ENCODE results near the gene NCKAP5. TPM values are rescaled to one million over a fixed set of nuclear protein-coding genes. Genes with fewer than 3 reads are reported as not detected.

Gene NCKAP5
- total RNA-seq, 1 donor from 2014 or later, result 7.9 TPM

- ATAC-seq (ENCODE audit: poor library complexity) (peak; percentile 94), DNase-seq (peak; percentile 65)
- intact Hi-C loops (cut with DNase I), result no loop called here
These were observed 11.0 kb upstream of the NCKAP5 start for GRCh38 chr2:133579274-133579673.

GRCh38 chr2:133576714-133577113 lies 8.5 kb upstream of the NCKAP5 start:
- intact Hi-C loops (cut with DNase I), result no loop called here
- ATAC-seq (ENCODE audit: poor library complexity), result no peak
- DNase-seq, result no peak

- DNase-seq (no peak), ATAC-seq (ENCODE audit: poor library complexity) (no peak)
- intact Hi-C loops (cut with DNase I), result no loop called here
These were observed 6.4 kb upstream of the NCKAP5 start for GRCh38 chr2:133574620-133575019.

- no peak for DNase-seq
- intact Hi-C loops (cut with DNase I), result no loop called here
- no peak for ATAC-seq (ENCODE audit: poor library complexity)
These were observed 5.9 kb upstream of the NCKAP5 start for GRCh38 chr2:133574186-133574585.

GRCh38 chr2:133573491-133574162 lies 5.4 kb upstream of the NCKAP5 start:
- DNase-seq (no peak), ATAC-seq (ENCODE audit: poor library complexity) (no peak)
- intact Hi-C loops (cut with DNase I), result no loop called here

- intact Hi-C loops (cut with DNase I), result no loop called here
- DNase-seq (no peak), ATAC-seq (ENCODE audit: poor library complexity) (no peak)
These were observed 3.0 kb upstream of the NCKAP5 start for GRCh38 chr2:133571249-133571648.

GRCh38 chr2:133570542-133570941 lies 2.3 kb upstream of the NCKAP5 start:
- ATAC-seq (ENCODE audit: poor library complexity) (no peak), DNase-seq (no peak)
- intact Hi-C loops (cut with DNase I), result no loop called here

- ATAC-seq (ENCODE audit: poor library complexity) (no peak), DNase-seq (no peak)
- intact Hi-C loops (cut with DNase I), result loop anchor here (5.0 to 10.0 kb wide), 2 partner anchors 208 to 305 kb away; no protein-coding TSS in a partner anchor
These were observed 1.1 kb upstream of the NCKAP5 start for GRCh38 chr2:133569286-133569830.

- intact Hi-C loops (cut with DNase I), result loop anchor here (5.0 to 10.0 kb wide), 2 partner anchors 209 to 304 kb away; no protein-coding TSS in a partner anchor
These were observed 335 bp upstream of the NCKAP5 start for GRCh38 chr2:133568598-133568997.

GRCh38 chr2:133562558-133562957 lies 5.7 kb downstream of the NCKAP5 start:
- DNase-seq, result no peak
- ATAC-seq (ENCODE audit: poor library complexity), result no peak
- intact Hi-C loops (cut with DNase I), result loop anchor here (10.0 kb wide), 1 partner anchor 298 kb away; no protein-coding TSS in a partner anchor

More at GRCh38 chr2:133568598-133568997, 335 bp upstream of the NCKAP5 start:
- DNase-seq, result no peak
- no peak for ATAC-seq (ENCODE audit: poor library complexity)

GRCh38 chr2:133561045-133561852 lies 7.0 kb downstream of the NCKAP5 start:
- ATAC-seq (ENCODE audit: poor library complexity) (peak; percentile 49), DNase-seq (no peak)
- intact Hi-C loops (cut with DNase I), result loop anchor here (10.0 kb wide), 1 partner anchor 296 kb away; no protein-coding TSS in a partner anchor

GRCh38 chr2:133557614-133558013 lies 10.6 kb downstream of the NCKAP5 start:
- DNase-seq (no peak), ATAC-seq (ENCODE audit: poor library complexity) (no peak)
- intact Hi-C loops (cut with DNase I), result no loop called here

GRCh38 chr2:133553838-133554408 lies 14.3 kb downstream of the NCKAP5 start:
- no peak for ATAC-seq (ENCODE audit: poor library complexity)
- DNase-seq, result no peak
- intact Hi-C loops (cut with DNase I), result no loop called here

GRCh38 chr2:133553251-133553650 lies 15.0 kb downstream of the NCKAP5 start:
- DNase-seq (no peak), ATAC-seq (ENCODE audit: poor library complexity) (no peak)
- intact Hi-C loops (cut with DNase I), result no loop called here

GRCh38 chr2:133552821-133553220 lies 15.4 kb downstream of the NCKAP5 start:
- ATAC-seq (ENCODE audit: poor library complexity) (no peak), DNase-seq (no peak)
- intact Hi-C loops (cut with DNase I), result no loop called here

GRCh38 chr2:133541797-133542196 lies 26.5 kb downstream of the NCKAP5 start:
- intact Hi-C loops (cut with DNase I), result no loop called here
- ATAC-seq (ENCODE audit: poor library complexity) (no peak), DNase-seq (no peak)

GRCh38 chr2:133541376-133541775 lies 26.9 kb downstream of the NCKAP5 start:
- DNase-seq, result no peak
- no peak for ATAC-seq (ENCODE audit: poor library complexity)
- intact Hi-C loops (cut with DNase I), result no loop called here

- intact Hi-C loops (cut with DNase I), result no loop called here
- ATAC-seq (ENCODE audit: poor library complexity), result no peak
- DNase-seq, result no peak
These were observed 35.3 kb downstream of the NCKAP5 start for GRCh38 chr2:133532919-133533318.

GRCh38 chr2:133531382-133531781 lies 36.9 kb downstream of the NCKAP5 start:
- ATAC-seq (ENCODE audit: poor library complexity), result no peak
- DNase-seq, result no peak
- intact Hi-C loops (cut with DNase I), result no loop called here

All from Right ventricle myocardium superior (tissue), 1 donor.